ENCODE results near the gene CREB5.
"Not testable (repeated sequence)": the region's sequence is repeated elsewhere in the genome, so short reads cannot be mapped to it uniquely, and the experiment has no call there.

The CREB5 gene

GRCh38 chr7:28550580-28551186, 138.4 kb downstream of the CREB5 start:
- DNase-seq (ENCODE audit: low read depth) = no peak

GRCh38 chr7:28551331-28551730, 139.0 kb downstream of the CREB5 start:
- no peak for DNase-seq (ENCODE audit: low read depth)

- DNase-seq (ENCODE audit: low read depth) = not testable (repeated sequence)
Measured at GRCh38 chr7:28551766-28552165, 139.4 kb downstream of the CREB5 start.

- no peak for DNase-seq (ENCODE audit: low read depth)
Measured at GRCh38 chr7:28554802-28555471, 142.6 kb downstream of the CREB5 start.

- DNase-seq (ENCODE audit: low read depth) = no peak
Measured at GRCh38 chr7:28556025-28556424, 143.7 kb downstream of the CREB5 start.

- no peak for DNase-seq (ENCODE audit: low read depth)
Measured at GRCh38 chr7:28556671-28557070, 144.4 kb downstream of the CREB5 start.

- DNase-seq (ENCODE audit: low read depth) = no peak
Measured at GRCh38 chr7:28558236-28558635, 145.9 kb downstream of the CREB5 start.

- DNase-seq (ENCODE audit: low read depth) = no peak
Measured at GRCh38 chr7:28560767-28561166, 148.4 kb downstream of the CREB5 start.

GRCh38 chr7:28564033-28564432, 151.7 kb downstream of the CREB5 start:
- no peak for DNase-seq (ENCODE audit: low read depth)

- DNase-seq (ENCODE audit: low read depth) = no peak
Measured at GRCh38 chr7:28564755-28565374, 152.5 kb downstream of the CREB5 start.

- no peak for DNase-seq (ENCODE audit: low read depth)
Measured at GRCh38 chr7:28565980-28566379, 153.7 kb downstream of the CREB5 start.

GRCh38 chr7:28570113-28570969, 158.0 kb downstream of the CREB5 start:
- no peak for DNase-seq (ENCODE audit: low read depth)

GRCh38 chr7:28570970-28571288, 158.6 kb downstream of the CREB5 start:
- DNase-seq (ENCODE audit: low read depth) = no peak

GRCh38 chr7:28571405-28571804, 159.1 kb downstream of the CREB5 start:
- DNase-seq (ENCODE audit: low read depth) = no peak

- no peak for DNase-seq (ENCODE audit: low read depth)
Measured at GRCh38 chr7:28572321-28573058, 160.2 kb downstream of the CREB5 start.

GRCh38 chr7:28573059-28573553, 160.8 kb downstream of the CREB5 start:
- DNase-seq (ENCODE audit: low read depth) = no peak

- DNase-seq (ENCODE audit: low read depth) = no peak
Measured at GRCh38 chr7:28573651-28574301, 161.5 kb downstream of the CREB5 start.

- DNase-seq (ENCODE audit: low read depth) = no peak
Measured at GRCh38 chr7:28575241-28575643, 162.9 kb downstream of the CREB5 start.

- no peak for DNase-seq (ENCODE audit: low read depth)
Measured at GRCh38 chr7:28576656-28577055, 164.3 kb downstream of the CREB5 start.

- DNase-seq (ENCODE audit: low read depth) = no peak
Measured at GRCh38 chr7:28579571-28579970, 167.3 kb downstream of the CREB5 start.

- DNase-seq (ENCODE audit: low read depth) = no peak
Measured at GRCh38 chr7:28580665-28581064, 168.3 kb downstream of the CREB5 start.

Data from activated T-cell treated with anti-CD3 and anti-CD28 coated beads for 1 hour (primary cell).